ENCODE data around the gene CCDC157.
"Not testable (repeated sequence)": the region's sequence is repeated elsewhere in the genome, so short reads cannot be mapped to it uniquely, and the experiment has no call there.

The CCDC157 gene

GRCh38 chr22:30392661-30393321, 36.0 kb downstream of the CCDC157 start:
- FAIRE-seq, result no peak

GRCh38 chr22:30393322-30393680, 36.5 kb downstream of the CCDC157 start:
- no peak for FAIRE-seq

- FAIRE-seq, result no peak
Observed at GRCh38 chr22:30393885-30394284, 37.1 kb downstream of the CCDC157 start.

- no peak for FAIRE-seq
Observed at GRCh38 chr22:30396871-30397655, 40.3 kb downstream of the CCDC157 start, which contains the start of gene SEC14L2. TSS of gene SEC14L2 (plus strand) at chr22:30397018. CDS start at chr22:30397117, 99 bp downstream.

- no peak for FAIRE-seq
Observed at GRCh38 chr22:30397656-30398635, 41.1 kb downstream of the CCDC157 start.

- no peak for FAIRE-seq
Observed at GRCh38 chr22:30398685-30399680, 42.2 kb downstream of the CCDC157 start.

GRCh38 chr22:30399718-30400117, 42.9 kb downstream of the CCDC157 start:
- FAIRE-seq, result no peak

- FAIRE-seq, result no peak
Observed at GRCh38 chr22:30400159-30400558, 43.4 kb downstream of the CCDC157 start.

- FAIRE-seq, result not testable (repeated sequence)
Observed at GRCh38 chr22:30401024-30401423, 44.2 kb downstream of the CCDC157 start.

GRCh38 chr22:30402028-30402765, 45.4 kb downstream of the CCDC157 start:
- FAIRE-seq, result no peak

GRCh38 chr22:30402766-30403104, 45.9 kb downstream of the CCDC157 start:
- not testable (repeated sequence) for FAIRE-seq

GRCh38 chr22:30404307-30404706, 47.5 kb downstream of the CCDC157 start:
- FAIRE-seq, result no peak

GRCh38 chr22:30405731-30406130, 48.9 kb downstream of the CCDC157 start:
- FAIRE-seq, result no peak

GRCh38 chr22:30406400-30406799, 49.6 kb downstream of the CCDC157 start:
- no peak for FAIRE-seq

- no peak for FAIRE-seq
Observed at GRCh38 chr22:30408388-30409102, 51.7 kb downstream of the CCDC157 start.

GRCh38 chr22:30411780-30412179, 55.0 kb downstream of the CCDC157 start:
- FAIRE-seq, result no peak

- FAIRE-seq, result no peak
Observed at GRCh38 chr22:30413001-30413400, 56.2 kb downstream of the CCDC157 start.

- no peak for FAIRE-seq
Observed at GRCh38 chr22:30413745-30414524, 57.1 kb downstream of the CCDC157 start.

- no peak for FAIRE-seq
Observed at GRCh38 chr22:30414525-30415047, 57.8 kb downstream of the CCDC157 start.
